Measurements from ENCODE around the gene BDH1.

The BDH1 gene

GRCh38 chr3:197471221-197472010, 84.4 kb downstream of the BDH1 start:
- TF ChIP-seq, protein P1, sequence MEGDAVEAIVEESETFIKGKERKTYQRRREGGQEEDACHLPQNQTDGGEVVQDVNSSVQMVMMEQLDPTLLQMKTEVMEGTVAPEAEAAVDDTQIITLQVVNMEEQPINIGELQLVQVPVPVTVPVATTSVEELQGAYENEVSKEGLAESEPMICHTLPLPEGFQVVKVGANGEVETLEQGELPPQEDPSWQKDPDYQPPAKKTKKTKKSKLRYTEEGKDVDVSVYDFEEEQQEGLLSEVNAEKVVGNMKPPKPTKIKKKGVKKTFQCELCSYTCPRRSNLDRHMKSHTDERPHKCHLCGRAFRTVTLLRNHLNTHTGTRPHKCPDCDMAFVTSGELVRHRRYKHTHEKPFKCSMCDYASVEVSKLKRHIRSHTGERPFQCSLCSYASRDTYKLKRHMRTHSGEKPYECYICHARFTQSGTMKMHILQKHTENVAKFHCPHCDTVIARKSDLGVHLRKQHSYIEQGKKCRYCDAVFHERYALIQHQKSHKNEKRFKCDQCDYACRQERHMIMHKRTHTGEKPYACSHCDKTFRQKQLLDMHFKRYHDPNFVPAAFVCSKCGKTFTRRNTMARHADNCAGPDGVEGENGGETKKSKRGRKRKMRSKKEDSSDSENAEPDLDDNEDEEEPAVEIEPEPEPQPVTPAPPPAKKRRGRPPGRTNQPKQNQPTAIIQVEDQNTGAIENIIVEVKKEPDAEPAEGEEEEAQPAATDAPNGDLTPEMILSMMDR (IDR thresholded peaks at IDR 0.05; ENCODE audit: control insufficient read depth, extremely low read depth, insufficient read depth) = no peak
- DNase-seq (ENCODE audit: low read depth) = no peak
- no peak overlapping the region for H3K4me3 ChIP-seq (ENCODE audit: low read depth, low read length)

GRCh38 chr3:197468866-197469382, 86.8 kb downstream of the BDH1 start:
- H3K4me3 ChIP-seq (ENCODE audit: low read depth, low read length) = no peak overlapping the region
- TF ChIP-seq, protein P1 (IDR thresholded peaks at IDR 0.05; ENCODE audit: control insufficient read depth, extremely low read depth, insufficient read depth) = no peak
- DNase-seq (ENCODE audit: low read depth) = no peak

- H3K4me3 ChIP-seq (ENCODE audit: low read depth, low read length) = no peak overlapping the region
- DNase-seq (ENCODE audit: low read depth) = no peak
- TF ChIP-seq, protein P1 (IDR thresholded peaks at IDR 0.05; ENCODE audit: control insufficient read depth, extremely low read depth, insufficient read depth) = no peak
These were observed 87.6 kb downstream of the BDH1 start for GRCh38 chr3:197468167-197468566.

- H3K4me3 ChIP-seq (ENCODE audit: low read depth, low read length) = no peak overlapping the region
- DNase-seq (ENCODE audit: low read depth) = no peak
These were observed 89.0 kb downstream of the BDH1 start for GRCh38 chr3:197466586-197467399.

GRCh38 chr3:197465996-197466549, 89.7 kb downstream of the BDH1 start:
- TF ChIP-seq, protein P1 (IDR thresholded peaks at IDR 0.05; ENCODE audit: control insufficient read depth, extremely low read depth, insufficient read depth) = no peak
- no peak overlapping the region for H3K4me3 ChIP-seq (ENCODE audit: low read depth, low read length)
- DNase-seq (ENCODE audit: low read depth) = no peak

More at GRCh38 chr3:197466586-197467399, 89.0 kb downstream of the BDH1 start:
- TF ChIP-seq, protein P1 (IDR thresholded peaks at IDR 0.05; ENCODE audit: control insufficient read depth, extremely low read depth, insufficient read depth) = no peak

DNA sequence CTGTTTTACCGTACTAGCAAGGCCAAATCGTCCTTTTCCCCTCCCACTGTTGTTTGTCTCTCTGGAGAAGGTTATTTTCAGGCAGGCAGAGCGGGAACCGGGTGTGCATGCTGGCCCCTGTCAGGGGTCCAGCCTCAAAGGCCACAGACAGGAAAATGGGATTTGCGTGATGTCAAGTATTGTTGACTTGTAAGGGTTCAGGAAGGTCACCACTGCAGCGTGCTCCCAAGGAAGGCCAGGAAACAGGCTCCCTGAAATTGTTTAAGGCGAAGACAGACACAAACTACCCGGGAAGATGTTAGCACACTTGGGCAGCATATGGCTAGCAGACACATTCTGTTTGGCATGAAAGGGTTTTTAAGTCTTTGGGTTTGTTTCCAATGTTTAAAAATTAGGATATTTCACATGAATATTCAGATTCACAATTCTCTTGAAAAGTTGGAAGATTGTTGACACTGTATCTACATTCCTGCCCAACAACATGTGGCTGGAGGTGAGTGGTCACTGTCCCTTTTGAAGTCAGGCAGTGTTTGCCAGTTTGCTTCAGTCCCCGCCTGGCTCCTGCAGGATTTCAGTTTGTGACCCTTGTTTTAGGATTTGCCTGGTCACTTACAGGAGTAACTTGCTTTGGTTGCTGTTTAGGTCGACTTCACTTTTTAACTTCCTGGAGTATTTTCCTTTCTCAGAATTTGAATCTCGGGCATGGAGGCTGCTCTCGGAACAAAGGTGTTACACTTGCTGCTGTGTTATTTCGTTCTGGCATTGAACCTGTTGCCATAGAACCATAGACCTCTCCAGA, 90.4 kb downstream of the BDH1 start:
- H3K4me3 ChIP-seq (ENCODE audit: low read depth, low read length) = no peak overlapping the region
- TF ChIP-seq, protein P1 (IDR thresholded peaks at IDR 0.05; ENCODE audit: control insufficient read depth, extremely low read depth, insufficient read depth) = no peak
- DNase-seq (ENCODE audit: low read depth) = no peak
